Superior temporal gyrus (tissue), 1 donor: Measurements from ENCODE around the gene SSX5.
"Not testable (repeated sequence)": the region's sequence is repeated elsewhere in the genome, so short reads cannot be mapped to it uniquely, and the experiment has no call there.

Source experiments
- DNase-seq: peaks from one replicate; pipeline ENCODE4 v3.0.0-alpha.2; 2016; ENCODE audit errors: extremely low spot score

SSX5 gene, protein sequence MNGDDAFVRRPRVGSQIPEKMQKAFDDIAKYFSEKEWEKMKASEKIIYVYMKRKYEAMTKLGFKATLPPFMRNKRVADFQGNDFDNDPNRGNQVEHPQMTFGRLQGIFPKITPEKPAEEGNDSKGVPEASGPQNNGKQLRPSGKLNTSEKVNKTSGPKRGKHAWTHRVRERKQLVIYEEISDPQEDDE

DNA sequence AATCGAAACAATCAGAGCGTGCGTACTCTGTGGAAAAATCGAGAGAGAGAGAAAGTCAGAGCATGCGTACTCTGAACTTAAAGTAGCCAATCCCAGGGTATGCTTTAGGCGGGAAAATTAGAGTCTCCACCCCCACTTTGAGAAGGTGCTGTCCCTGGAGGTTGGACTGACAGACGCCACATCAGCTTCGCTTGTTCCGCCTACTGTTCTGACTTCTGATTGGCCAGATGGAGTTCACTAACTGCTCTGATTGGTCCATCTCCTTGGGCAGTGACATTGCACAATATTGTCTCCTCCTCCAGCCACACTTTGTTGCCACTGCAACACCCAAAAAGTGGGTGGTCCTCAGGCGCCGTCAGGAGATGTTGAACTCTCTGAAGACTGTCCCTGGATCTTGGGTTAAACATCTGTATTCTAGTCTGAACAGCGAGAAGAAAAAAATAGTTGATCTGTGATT, at the start of gene SSX5:
Gene SSX5, minus strand, starts transcription at position 51 of the 457 bp plus-strand sequence. CDS start 1,437 bp downstream, outside the sequence.
- DNase-seq: no peak

DNA sequence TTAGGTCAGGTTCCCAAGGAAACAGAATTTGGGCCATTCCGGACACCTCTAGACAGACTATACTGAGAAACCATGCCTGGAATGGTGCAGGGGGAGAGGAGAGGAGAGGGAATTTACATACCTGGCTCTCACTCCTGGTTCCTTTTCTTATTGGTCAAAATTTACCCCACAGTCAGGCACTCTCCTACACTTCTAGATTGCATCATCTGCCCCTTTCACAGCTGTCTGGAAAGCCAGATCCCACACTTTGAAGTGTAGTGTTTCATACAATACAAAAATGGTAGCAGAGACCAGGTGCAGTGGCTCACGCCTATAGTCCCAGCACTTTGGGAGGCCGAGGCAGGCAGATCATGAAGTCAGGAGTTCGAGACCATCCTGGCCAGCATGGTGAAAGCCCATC, 27.6 kb upstream of the SSX5 start:
- not testable (repeated sequence) for DNase-seq

DNA sequence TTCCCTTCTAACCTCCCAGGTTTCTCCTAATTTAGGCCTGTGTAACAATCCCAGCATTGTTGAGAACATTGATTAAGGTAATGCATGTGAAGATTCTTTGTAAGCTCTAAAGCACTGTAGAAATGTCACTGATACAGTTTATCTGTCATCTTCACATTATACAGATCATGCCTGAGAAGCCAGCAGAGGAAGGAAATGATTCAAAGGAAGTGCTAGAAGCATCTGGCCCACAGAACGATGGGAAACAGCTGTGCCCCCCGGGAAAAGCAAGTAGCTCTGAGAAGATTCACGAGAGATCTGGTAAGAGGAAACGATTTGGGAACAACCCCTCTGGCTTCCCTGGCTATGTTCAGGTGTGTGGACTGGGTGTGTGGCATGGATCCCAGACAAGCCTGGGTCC, 17.7 kb upstream of the SSX5 start:
- DNase-seq: not testable (repeated sequence)

DNA sequence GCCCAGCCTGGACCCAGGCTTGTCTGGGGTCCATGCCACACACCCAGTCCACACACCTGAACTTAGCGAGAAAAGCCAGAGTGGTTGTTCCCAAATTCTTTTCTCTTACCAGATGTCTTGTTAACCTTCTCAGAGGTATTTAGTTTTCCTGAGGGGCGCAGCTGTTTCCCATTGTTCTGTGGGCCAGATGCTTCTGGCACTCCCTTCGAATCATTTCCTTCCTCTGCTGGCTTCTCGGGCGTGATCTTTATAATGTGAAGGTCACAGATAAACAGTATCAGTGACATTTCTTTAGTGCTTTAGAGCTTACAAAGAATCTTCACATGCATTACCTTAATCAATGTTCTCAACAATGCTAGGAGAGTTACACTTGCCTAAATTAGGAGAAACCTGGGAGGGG, 6.6 kb downstream of the SSX5 start:
- not testable (repeated sequence) for DNase-seq

DNA sequence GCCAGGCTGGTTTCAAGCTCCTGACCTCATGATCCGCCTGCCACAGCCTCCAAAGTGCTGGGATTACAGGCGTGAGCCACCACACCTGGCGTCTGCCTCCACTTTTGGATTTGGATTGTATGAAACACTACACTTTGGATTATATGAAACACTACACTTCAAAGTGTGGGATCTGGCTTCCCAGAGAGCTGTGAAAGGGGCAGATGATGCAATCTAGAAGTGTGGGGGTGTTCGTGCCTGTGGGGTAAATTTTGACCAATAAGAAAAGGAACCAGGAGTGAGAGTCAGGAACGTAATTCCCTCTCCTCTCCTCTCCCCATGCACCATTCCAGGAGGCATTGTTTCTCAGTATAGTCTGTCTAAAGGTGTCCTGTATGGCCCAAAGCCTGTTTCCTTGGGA, 14.7 kb downstream of the SSX5 start:
- not testable (repeated sequence) for DNase-seq

DNA sequence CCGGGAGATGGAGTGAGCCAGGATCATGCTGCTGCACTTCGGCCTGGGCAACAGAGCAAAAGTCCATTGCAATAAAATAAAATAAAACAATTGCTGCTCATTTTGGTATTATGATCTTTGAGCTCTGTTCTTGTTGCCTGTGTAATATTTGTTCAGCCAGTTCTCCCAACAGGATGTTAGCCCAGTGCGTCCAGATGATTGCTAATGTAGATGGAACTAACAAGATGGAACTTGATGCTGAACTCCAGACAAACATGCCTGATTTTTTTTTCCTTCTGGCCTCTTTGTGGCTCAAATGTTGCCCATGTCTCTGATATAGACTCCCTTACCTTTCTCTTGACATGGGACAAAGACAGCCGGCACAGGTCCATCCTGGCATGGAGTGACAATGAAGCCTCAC, 15.8 kb downstream of the SSX5 start:
- no peak for DNase-seq

DNA sequence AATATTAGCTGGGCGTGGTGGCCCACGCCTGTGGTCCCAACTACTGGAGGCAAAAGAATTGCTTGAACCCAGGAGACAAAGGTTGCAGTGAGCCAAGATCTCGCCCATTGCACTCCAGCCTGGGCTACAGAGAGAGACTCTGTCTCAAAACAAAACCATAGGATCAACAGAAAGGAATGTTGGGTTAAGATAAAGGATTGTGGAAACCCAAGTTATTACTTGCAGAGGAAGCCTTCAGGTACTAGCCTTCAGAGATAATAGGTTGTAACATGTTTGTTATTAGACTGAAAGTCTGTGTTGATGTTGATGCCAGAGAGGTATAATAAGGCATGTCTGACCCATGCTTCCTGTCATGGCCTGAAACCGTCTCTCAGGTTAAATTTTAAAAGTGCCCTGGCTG, 16.9 kb downstream of the SSX5 start:
- no peak for DNase-seq

DNA sequence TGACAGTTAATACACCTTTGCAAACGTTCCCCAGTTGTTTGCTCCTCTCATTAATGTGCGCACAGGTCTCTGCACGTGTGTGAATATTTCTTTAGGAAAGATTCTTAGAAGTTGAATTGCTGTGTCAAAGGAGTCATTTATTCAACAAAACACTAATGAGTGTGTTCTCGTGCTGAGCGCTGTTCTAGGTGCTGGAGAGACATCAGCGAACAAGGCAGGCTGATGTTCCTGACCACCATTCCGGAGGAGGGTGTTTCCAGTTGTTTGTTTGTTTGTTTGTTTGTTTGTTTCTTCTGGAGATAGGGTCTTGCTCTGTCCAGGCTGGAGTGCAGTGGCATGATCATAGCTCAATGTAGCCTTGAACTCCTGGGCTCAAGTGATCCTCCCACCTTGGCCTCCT, 30.3 kb downstream of the SSX5 start:
- not testable (repeated sequence) for DNase-seq

DNA sequence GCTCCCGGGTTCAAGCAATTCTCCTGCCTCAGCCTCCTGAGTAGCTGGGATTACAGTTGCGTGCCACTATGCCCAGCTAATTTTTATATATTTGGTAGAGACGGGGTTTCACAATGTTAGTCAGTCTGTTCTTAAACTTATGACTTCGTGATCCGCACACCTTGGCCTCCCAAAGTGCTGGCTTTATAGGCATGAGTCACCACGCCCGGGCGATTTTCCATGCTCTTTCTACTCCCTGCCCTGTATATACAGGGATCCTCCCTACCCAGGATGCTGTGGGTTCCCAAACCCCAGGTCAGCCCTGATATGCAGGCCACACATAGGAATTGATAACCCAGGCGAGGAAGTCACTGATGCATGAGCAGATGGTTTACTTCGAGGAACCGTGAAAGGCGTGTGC, 31.4 kb downstream of the SSX5 start:
- no peak for DNase-seq

DNA sequence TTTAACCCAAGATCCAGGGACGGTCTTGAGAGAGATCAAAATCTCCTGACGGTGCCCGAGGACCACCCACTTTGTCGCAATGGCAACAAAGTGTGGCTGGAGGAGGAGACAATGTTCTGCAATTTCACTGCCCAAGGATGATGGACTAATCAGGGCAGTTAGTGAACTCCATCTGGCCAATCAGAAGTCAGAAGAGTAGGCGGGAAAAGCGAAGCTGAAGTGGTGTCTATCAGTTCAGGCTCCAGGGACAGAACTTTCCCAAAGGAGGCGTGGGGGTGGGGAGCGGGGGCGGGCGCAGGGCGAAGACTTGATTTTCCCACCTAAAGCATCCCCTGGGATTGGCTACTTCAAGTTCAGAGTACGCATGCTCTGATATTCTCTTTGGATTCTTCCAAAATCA, 40.6 kb downstream of the SSX5 start:
- no peak for DNase-seq

DNA sequence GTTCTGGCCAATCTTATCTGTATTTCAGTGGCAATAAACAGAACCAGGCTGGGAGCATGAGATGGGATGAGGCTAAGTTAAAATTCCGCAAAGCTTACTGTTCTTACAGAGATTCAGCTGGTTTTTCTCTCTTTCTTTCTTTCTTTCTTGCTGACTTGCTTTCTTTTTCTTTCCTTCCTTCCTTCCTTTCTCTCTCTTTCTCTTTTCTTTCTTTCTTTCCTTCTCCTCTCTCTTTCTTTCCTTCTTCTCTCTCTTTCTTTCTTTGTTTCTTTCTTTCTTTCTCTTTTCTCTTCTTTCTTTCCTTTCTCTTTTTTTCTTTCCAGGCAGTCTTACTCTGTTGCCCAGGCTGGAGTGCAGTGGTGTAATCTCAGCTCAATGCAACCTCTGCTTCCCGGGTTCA, 41.8 kb downstream of the SSX5 start:
- no peak for DNase-seq

DNA sequence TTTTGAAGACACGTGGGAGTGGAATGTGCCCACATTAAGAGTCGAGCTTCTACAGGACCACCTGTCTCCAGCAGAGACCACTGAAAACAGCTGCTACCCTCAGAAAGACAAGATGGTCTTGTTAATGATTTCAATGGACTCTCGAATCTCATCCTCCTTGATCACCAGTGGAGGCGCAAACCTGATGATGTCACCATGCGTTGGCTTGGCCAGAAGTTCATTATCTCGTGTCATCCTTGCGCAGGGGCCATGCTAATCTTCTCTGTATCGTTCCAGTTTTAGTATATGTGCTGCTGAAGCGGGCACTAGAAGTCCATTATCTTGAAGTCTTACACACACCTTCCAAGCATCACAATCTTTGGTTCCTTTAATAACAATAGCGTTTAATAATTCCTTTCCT, 42.8 kb downstream of the SSX5 start:
- no peak for DNase-seq

DNA sequence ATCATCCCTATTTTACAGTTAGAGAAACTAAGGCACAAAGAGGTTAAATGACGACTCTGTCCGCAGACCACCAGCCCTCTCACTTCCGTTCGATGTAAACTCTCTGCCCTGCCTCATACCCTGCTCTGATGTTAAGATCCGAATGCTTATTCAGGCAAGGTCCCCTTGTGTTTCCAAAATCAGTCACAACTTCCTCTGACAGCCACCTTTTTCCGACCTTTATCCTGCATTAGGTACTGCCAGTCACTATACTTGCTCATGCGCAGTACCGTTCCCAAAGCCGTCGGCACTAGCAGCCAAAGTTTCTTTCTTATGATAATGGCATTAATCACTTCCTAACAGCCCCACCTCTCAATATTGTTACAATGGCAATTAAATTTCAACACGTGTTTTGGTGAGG, 53.9 kb downstream of the SSX5 start:
- DNase-seq: not testable (repeated sequence)

DNA sequence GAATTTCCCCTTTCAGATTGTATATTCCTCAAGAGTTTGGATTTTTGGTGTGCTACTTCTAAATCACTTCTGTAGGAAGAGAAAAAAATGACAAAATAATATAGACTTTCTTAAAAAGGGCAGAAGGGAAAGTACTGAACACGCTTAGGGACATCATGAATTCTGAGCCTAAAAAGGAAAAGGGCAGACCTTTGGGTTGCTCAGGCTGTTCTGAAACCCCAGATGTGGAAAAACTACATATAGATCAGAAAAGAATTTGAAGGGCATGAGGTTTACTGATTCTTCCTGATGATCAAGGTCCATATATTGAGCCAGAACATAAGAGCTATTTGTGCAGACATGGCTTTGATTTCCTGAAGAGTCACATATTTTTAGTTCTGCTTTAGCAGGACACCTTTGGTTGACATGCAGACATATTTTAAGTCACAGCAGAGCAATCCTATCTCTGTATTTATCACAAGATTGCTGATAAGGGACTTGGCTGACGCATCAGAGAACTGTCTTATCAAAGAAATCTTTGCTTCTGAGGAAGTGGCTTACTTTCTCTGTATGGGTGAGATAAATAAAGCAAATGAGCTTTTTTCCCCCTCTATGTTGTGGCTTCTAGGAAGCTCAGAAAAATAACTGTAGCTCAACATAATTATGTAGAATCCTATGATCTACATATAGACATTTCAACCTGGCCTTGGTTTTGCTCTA, 54.6 kb downstream of the SSX5 start:
- not testable (repeated sequence) for DNase-seq

DNA sequence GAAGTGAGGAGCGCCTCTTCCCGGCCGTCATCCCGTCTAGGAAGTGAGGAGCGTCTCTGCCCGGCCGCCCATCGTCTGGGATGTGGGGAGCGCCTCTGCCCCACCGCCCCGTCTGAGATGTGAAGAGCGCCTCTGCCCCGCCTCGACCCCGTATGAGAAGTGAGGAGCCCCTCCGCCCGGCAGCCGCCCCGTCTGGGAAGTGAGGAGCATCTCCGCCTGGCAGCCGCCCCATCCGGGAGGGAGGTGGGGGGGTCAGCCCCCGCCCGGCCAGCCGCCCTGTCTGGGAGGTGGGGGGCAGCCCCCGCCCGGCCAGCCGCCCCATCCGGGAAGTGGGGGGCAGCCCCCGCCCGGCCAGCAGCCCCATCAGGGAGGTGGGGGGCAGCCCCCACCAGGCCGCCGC, 57.5 kb downstream of the SSX5 start:
- not testable (repeated sequence) for DNase-seq
